ENCODE data around the gene MLIP.
"Not testable (repeated sequence)": the region's sequence is repeated elsewhere in the genome, so short reads cannot be mapped to it uniquely, and the experiment has no call there.

MLIP gene

GRCh38 chr6:54234539-54234938 lies 123.3 kb downstream of the MLIP start:
- no peak for DNase-seq (ENCODE audit: low spot score)

GRCh38 chr6:54236984-54237383 lies 125.7 kb downstream of the MLIP start:
- DNase-seq (ENCODE audit: low spot score): peak; percentile 7

GRCh38 chr6:54238396-54238795 lies 127.2 kb downstream of the MLIP start:
- DNase-seq (ENCODE audit: low spot score): no peak

- no peak for DNase-seq (ENCODE audit: low spot score)
Measured at GRCh38 chr6:54243699-54244098, 132.5 kb downstream of the MLIP start.

- peak; percentile 4 for DNase-seq (ENCODE audit: low spot score)
Measured at GRCh38 chr6:54244430-54244829, 133.2 kb downstream of the MLIP start.

GRCh38 chr6:54245265-54245664 lies 134.0 kb downstream of the MLIP start:
- DNase-seq (ENCODE audit: low spot score): no peak

GRCh38 chr6:54248319-54248718 lies 137.1 kb downstream of the MLIP start:
- no peak for DNase-seq (ENCODE audit: low spot score)

- DNase-seq (ENCODE audit: low spot score): no peak
Measured at GRCh38 chr6:54248994-54249393, 137.8 kb downstream of the MLIP start.

- DNase-seq (ENCODE audit: low spot score): not testable (repeated sequence)
Measured at GRCh38 chr6:54249812-54250211, 138.6 kb downstream of the MLIP start.

GRCh38 chr6:54252496-54252895 lies 141.3 kb downstream of the MLIP start:
- DNase-seq (ENCODE audit: low spot score): no peak

- DNase-seq (ENCODE audit: low spot score): no peak
Measured at GRCh38 chr6:54252916-54253315, 141.7 kb downstream of the MLIP start.

GRCh38 chr6:54254886-54255285 lies 143.6 kb downstream of the MLIP start:
- DNase-seq (ENCODE audit: low spot score): no peak

GRCh38 chr6:54255886-54256285 lies 144.6 kb downstream of the MLIP start:
- no peak for DNase-seq (ENCODE audit: low spot score)

GRCh38 chr6:54260025-54260424 lies 148.8 kb downstream of the MLIP start:
- no peak for DNase-seq (ENCODE audit: low spot score)

- DNase-seq (ENCODE audit: low spot score): no peak
Measured at GRCh38 chr6:54262499-54262898, 151.3 kb downstream of the MLIP start.

GRCh38 chr6:54262971-54263370 lies 151.7 kb downstream of the MLIP start:
- no peak for DNase-seq (ENCODE audit: low spot score)

GRCh38 chr6:54264581-54265272 lies 153.5 kb downstream of the MLIP start:
- DNase-seq (ENCODE audit: low spot score): no peak

GRCh38 chr6:54266400-54266923 lies 155.2 kb downstream of the MLIP start:
- no peak for DNase-seq (ENCODE audit: low spot score)

GRCh38 chr6:54267798-54268197 lies 156.6 kb downstream of the MLIP start:
- DNase-seq (ENCODE audit: low spot score): peak; percentile 2

GRCh38 chr6:54273214-54273820 lies 162.1 kb downstream of the MLIP start:
- DNase-seq (ENCODE audit: low spot score): no peak

- DNase-seq (ENCODE audit: low spot score): no peak
Measured at GRCh38 chr6:54274383-54274782, 163.1 kb downstream of the MLIP start.

- DNase-seq (ENCODE audit: low spot score): no peak
Measured at GRCh38 chr6:54282186-54282585, 170.9 kb downstream of the MLIP start.

- peak; percentile 12 for DNase-seq (ENCODE audit: low spot score)
Measured at GRCh38 chr6:54284161-54284860, 173.1 kb downstream of the MLIP start.

All from HuH-7 (cell line).